ENCODE measurements around the gene CA14.
"Not testable (repeated sequence)": the region's sequence is repeated elsewhere in the genome, so short reads cannot be mapped to it uniquely, and the experiment has no call there.

CA14 gene

DNA sequence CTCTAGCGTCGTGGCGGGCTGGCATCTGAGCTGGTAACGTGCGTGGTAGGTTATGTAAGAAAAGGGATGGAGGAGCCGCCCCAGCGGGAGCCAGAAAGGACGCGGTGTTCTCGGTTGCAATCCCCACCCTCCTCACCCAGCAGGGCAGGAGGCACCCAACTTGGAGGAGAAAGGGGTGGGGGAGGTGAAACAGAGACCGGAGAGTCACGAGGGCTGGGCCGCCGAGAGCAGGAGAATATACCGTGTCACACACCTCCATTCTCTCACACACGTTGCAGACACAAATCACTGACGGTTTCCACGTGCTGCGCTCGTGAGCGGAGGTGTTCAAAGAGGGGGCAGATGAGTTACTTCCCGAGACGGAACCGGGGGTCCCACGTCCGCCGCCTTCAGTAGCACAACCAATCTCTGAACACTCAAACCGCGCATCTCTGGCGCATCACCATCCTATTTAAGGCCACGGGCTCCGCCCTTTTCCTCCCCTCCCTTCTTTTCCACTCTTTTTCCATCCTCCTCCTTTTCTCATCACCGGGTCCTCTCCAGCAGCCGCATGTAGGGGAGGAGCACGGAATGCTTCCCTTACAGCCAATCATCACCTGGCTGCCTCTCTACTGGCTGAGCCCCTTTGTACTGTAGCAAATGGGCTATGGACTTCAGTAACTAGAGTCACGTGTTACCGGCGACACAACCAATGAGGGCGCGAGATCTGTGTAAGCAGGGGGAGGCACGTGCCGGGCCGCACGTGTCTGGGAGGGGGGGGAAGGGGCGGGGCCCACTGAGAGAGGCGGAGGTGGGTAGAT, 24.4 kb downstream of the CA14 start, which contains the start of gene CIART:
Gene CIART (plus strand): TSS at position 797 of the 800 bp plus-strand sequence. CDS start 714 bp downstream, outside the sequence.
- DNase-seq, result peak; percentile 63

- no peak for DNase-seq
Measured at GRCh38 chr1:150282558-150282958, 25.0 kb downstream of the CA14 start.

DNA sequence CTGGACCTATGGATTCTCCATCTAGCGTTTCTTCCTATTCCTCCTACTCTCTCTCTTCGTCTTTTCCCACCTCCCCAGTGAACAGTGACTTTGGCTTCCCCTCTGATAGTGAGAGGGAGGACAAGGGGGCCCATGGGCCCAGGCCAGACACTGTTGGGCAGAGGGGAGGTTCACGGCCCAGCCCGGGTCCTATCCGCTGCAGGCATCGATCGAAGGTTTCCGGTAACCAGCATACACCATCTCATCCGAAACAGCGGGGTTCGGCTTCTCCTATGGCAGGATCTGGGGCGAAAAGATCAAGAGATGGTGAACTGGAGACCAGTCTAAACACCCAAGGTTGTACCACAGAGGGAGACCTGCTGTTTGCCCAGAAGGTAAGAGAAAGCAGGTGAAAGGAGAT, 25.7 kb downstream of the CA14 start:
- DNase-seq, result no peak

GRCh38 chr1:150288382-150288781, 30.8 kb downstream of the CA14 start:
- no peak for DNase-seq

GRCh38 chr1:150288822-150289221, 31.2 kb downstream of the CA14 start:
- no peak for DNase-seq

- peak; percentile 75 for DNase-seq
Measured at GRCh38 chr1:150293433-150294253, 36.1 kb downstream of the CA14 start, which contains the start of gene MRPS21. MRPS21 (plus strand) TSS chr1:150293861; CDS start chr1:150294367, 506 bp downstream.

DNA sequence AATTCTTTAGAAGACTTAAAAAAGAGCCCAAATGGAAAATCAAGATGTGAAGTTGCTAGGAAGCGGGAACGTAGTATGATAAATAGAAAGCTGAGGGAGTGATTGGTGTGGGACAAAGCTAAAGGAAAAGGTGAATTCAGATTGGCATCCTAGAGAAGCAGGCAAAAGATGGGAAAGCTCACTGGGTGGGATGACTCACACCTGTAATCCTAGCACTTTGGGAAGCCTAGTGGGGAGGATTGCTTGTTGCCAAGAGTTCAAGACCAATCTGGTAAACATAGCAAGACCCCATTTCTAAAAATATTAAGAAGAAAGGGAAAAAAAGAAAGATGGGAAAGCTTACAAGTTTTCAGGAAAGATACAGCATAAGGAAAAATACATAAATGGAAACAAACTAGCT, 37.9 kb downstream of the CA14 start:
- DNase-seq, result no peak

- DNase-seq, result no peak
Measured at GRCh38 chr1:150299716-150300115, 42.1 kb downstream of the CA14 start.

- DNase-seq, result no peak
Measured at GRCh38 chr1:150302338-150302737, 44.8 kb downstream of the CA14 start.

- no peak for DNase-seq
Measured at GRCh38 chr1:150302902-150303301, 45.3 kb downstream of the CA14 start.

GRCh38 chr1:150308585-150308984, 51.0 kb downstream of the CA14 start:
- DNase-seq, result not testable (repeated sequence)

DNA sequence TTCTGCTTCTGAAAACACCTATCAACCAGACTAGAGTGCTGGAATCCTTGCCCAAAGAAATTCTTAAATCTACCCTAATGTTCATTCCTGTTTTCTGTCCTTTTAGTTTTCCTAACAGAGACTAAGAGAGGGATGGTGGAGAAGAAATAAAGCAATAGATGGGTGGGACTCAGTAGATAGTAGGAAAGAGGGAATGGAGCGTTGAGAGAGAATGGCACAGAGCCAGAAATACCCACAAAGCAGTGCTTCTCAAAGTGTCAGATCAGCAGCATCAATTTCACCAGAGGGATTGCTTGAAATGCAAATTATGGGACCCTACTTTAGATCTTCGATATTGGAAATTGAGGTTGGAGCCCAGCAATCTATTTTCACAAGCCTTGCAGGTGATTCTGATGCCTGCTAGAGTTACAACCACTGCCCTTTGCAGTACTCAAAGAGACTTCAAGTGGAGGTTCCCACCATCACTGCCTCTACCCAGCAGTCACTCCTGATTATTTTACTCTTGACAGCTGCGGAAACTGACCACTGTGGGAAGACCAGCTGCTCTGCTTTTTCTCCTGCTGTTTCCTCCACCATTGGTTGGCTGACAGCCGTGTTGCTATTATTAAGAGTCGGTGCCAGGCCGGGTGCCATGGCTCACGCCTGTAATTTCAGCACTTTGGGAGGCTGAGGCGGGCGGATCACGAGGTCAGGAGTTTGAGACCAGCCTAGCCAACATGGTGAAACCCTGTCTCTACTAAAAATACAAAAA, 52.4 kb downstream of the CA14 start:
- no peak for DNase-seq

DNA sequence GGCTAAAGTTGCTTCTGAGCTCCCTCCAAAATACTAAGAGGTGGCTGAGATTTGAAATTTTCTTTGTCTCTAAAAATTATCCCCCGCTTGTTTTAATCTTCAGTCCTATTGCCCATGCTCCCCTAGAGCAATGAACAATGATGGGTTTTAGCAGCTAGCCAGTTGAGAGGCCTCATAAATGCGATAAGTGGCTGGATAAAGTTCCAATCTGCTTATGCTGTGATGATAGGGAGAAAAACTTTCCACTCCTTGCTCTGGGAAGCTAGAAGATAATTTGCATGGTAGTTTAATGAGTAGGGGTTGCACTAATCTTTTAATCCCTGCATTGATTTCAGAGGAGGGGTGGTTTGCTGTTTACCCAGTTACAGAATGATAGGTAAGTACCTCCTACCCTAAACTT, 54.2 kb downstream of the CA14 start:
- DNase-seq, result no peak

Data from T-helper 9 cell (primary cell).